Measurements from ENCODE around the gene KDM1A. TPM values are rescaled to one million over a fixed set of nuclear protein-coding genes. Genes with fewer than 3 reads are reported as not detected.
"Not testable (repeated sequence)": the region's sequence is repeated elsewhere in the genome, so short reads cannot be mapped to it uniquely, and the experiment has no call there.

The KDM1A gene
- total RNA-seq, 1 donor, result 111 TPM

GRCh38 chr1:23010025-23010424 lies 9.2 kb upstream of the KDM1A start:
- not testable (repeated sequence) for DNase-seq (ENCODE audit: low read depth in 2 of 3, low spot score in 2 of 3)

GRCh38 chr1:23013657-23014056 lies 5.6 kb upstream of the KDM1A start:
- no peak for DNase-seq (ENCODE audit: low read depth in 2 of 3, low spot score in 2 of 3)

GRCh38 chr1:23018661-23019093 lies 591 bp upstream of the KDM1A start:
- no peak for DNase-seq (ENCODE audit: low read depth in 2 of 3, low spot score in 2 of 3)

- peak in 2 of 3 donors; percentile 53 to 68 for DNase-seq (ENCODE audit: low read depth in 2 of 3, low spot score in 2 of 3)
These were observed 776 bp downstream of the KDM1A start for GRCh38 chr1:23019863-23020625.

- DNase-seq (ENCODE audit: low read depth in 2 of 3, low spot score in 2 of 3), result no peak
These were observed 1.6 kb downstream of the KDM1A start for GRCh38 chr1:23020706-23021405.

- no peak for DNase-seq (ENCODE audit: low read depth in 2 of 3, low spot score in 2 of 3)
These were observed 2.6 kb downstream of the KDM1A start for GRCh38 chr1:23021834-23022233.

GRCh38 chr1:23023174-23023845 lies 4.0 kb downstream of the KDM1A start:
- DNase-seq (ENCODE audit: low read depth in 2 of 3, low spot score in 2 of 3), result peak in 1 of 3 donors; percentile 6

GRCh38 chr1:23026568-23026967 lies 7.3 kb downstream of the KDM1A start:
- no peak for DNase-seq (ENCODE audit: low read depth in 2 of 3, low spot score in 2 of 3)

GRCh38 chr1:23027352-23027907 lies 8.2 kb downstream of the KDM1A start:
- DNase-seq (ENCODE audit: low read depth in 2 of 3, low spot score in 2 of 3), result no peak

- DNase-seq (ENCODE audit: low read depth in 2 of 3, low spot score in 2 of 3), result peak in 2 of 3 donors; percentile 20 to 52
These were observed 10.1 kb downstream of the KDM1A start for GRCh38 chr1:23029337-23029736.

GRCh38 chr1:23035823-23036452 lies 16.7 kb downstream of the KDM1A start:
- DNase-seq (ENCODE audit: low read depth in 2 of 3, low spot score in 2 of 3), result no peak

- DNase-seq (ENCODE audit: low read depth in 2 of 3, low spot score in 2 of 3), result no peak
These were observed 17.9 kb downstream of the KDM1A start for GRCh38 chr1:23037081-23037740.

- DNase-seq (ENCODE audit: low read depth in 2 of 3, low spot score in 2 of 3), result no peak
These were observed 20.1 kb downstream of the KDM1A start for GRCh38 chr1:23039308-23039826.

- DNase-seq (ENCODE audit: low read depth in 2 of 3, low spot score in 2 of 3), result no peak
These were observed 21.2 kb downstream of the KDM1A start for GRCh38 chr1:23040509-23040908.

- no peak for DNase-seq (ENCODE audit: low read depth in 2 of 3, low spot score in 2 of 3)
These were observed 24.8 kb downstream of the KDM1A start for GRCh38 chr1:23044035-23044434.

- no peak for DNase-seq (ENCODE audit: low read depth in 2 of 3, low spot score in 2 of 3)
These were observed 30.9 kb downstream of the KDM1A start for GRCh38 chr1:23050201-23050600.

GRCh38 chr1:23051290-23051909 lies 32.1 kb downstream of the KDM1A start:
- no peak for DNase-seq (ENCODE audit: low read depth in 2 of 3, low spot score in 2 of 3)

- DNase-seq (ENCODE audit: low read depth in 2 of 3, low spot score in 2 of 3), result no peak
These were observed 38.0 kb downstream of the KDM1A start for GRCh38 chr1:23057301-23057700.

GRCh38 chr1:23062271-23062670 lies 43.0 kb downstream of the KDM1A start:
- no peak for DNase-seq (ENCODE audit: low read depth in 2 of 3, low spot score in 2 of 3)

GRCh38 chr1:23065385-23065784 lies 46.1 kb downstream of the KDM1A start:
- DNase-seq (ENCODE audit: low read depth in 2 of 3, low spot score in 2 of 3), result no peak

All from hematopoietic multipotent progenitor cell (in vitro differentiated cells).